Measurements from ENCODE around the gene SEC14L5. TPM values are rescaled to one million over a fixed set of nuclear protein-coding genes. Genes with fewer than 3 reads are reported as not detected.

SEC14L5 gene
- total RNA-seq, 1 experiment from 2014 or later, result not detected

- no peak for TF ChIP-seq CTCF (conservative IDR thresholded peaks at IDR 0.05; ENCODE audit: low read depth, low read length)
- TF ChIP-seq EZH2 (IDR thresholded peaks at IDR 0.05; ENCODE audit: low read length, unreplicated experiment), result no peak
- TF ChIP-seq EZH2phosphoT487 (IDR thresholded peaks at IDR 0.05; ENCODE audit: borderline replicate concordance, low read length), result no peak
- no TSS peak for BruUV-seq (replicated peaks)
- no peak overlapping the region for H3K4me2 ChIP-seq (ENCODE audit: low read length)
- ChIA-PET CTCF (no interaction called here), POLR2A (ENCODE audit: unreplicated experiment) (no interaction called here)
- no peak overlapping the region for H3K27ac ChIP-seq (ENCODE audit: low read length)
- H3K79me2 ChIP-seq (ENCODE audit: low read length), result no peaks in the 10 kb centered on the region
- H4K20me1 ChIP-seq (ENCODE audit: low read length), result no peaks in the 10 kb centered on the region
- peaks cover 4% of the 10 kb centered on the region for H3K4me1 ChIP-seq (ENCODE audit: insufficient read depth, low read length)
- H3K9me2 ChIP-seq (replicated peaks; ENCODE audit: low read length), result no peaks in the 10 kb centered on the region
- H2AFZ ChIP-seq (ENCODE audit: low read length), result no peak overlapping the region
- no peaks in the 10 kb centered on the region for H3F3A ChIP-seq (ENCODE audit: low read length, unreplicated experiment)
- H3K9me3 ChIP-seq (ENCODE audit: low read length), result no peaks in the 10 kb centered on the region
- no peaks in the 10 kb centered on the region for H3K36me3 ChIP-seq (ENCODE audit: low read depth, low read length)
- ATAC-seq, result no peak
- H3K9ac ChIP-seq (ENCODE audit: low read length), result no peak overlapping the region
- no peak overlapping the region for H3K4me3 ChIP-seq (ENCODE audit: low read length)
- H3K27me3 ChIP-seq (ENCODE audit: low read length), result no peaks in the 10 kb centered on the region
- intact Hi-C loops (cut with micrococcal nuclease), result loop anchor here (5.0 kb wide), 1 partner anchor 52 kb away; no protein-coding TSS in a partner anchor
- DNase-seq, result no peak
Observed at GRCh38 chr16:5019775-5020174, 61.6 kb downstream of the SEC14L5 start.

GRCh38 chr16:5020551-5020950, 62.4 kb downstream of the SEC14L5 start:
- ATAC-seq (no peak), DNase-seq (no peak)
- Histone ChIP-seq H3F3A (ENCODE audit: low read length, unreplicated experiment) (no peaks in the 10 kb centered on the region), H3K4me2 (ENCODE audit: low read length) (no peak overlapping the region), H2AFZ (ENCODE audit: low read length) (no peak overlapping the region), H3K9ac (ENCODE audit: low read length) (no peak overlapping the region), H3K27me3 (ENCODE audit: low read length) (no peaks in the 10 kb centered on the region), H3K79me2 (ENCODE audit: low read length) (no peaks in the 10 kb centered on the region), H3K27ac (ENCODE audit: low read length) (no peak overlapping the region), H3K9me2 (replicated peaks; ENCODE audit: low read length) (no peaks in the 10 kb centered on the region), H3K4me1 (ENCODE audit: insufficient read depth, low read length) (peaks cover 9% of the 10 kb centered on the region), H3K4me3 (ENCODE audit: low read length) (no peak overlapping the region), H3K9me3 (ENCODE audit: low read length) (no peaks in the 10 kb centered on the region), H4K20me1 (ENCODE audit: low read length) (no peaks in the 10 kb centered on the region), H3K36me3 (ENCODE audit: low read depth, low read length) (no peaks in the 10 kb centered on the region)
- ChIA-PET POLR2A (ENCODE audit: unreplicated experiment) (no interaction called here), CTCF (no interaction called here)
- intact Hi-C loops (cut with micrococcal nuclease), result loop anchor here (5.0 kb wide), 1 partner anchor 53 kb away; no protein-coding TSS in a partner anchor
- TF ChIP-seq EZH2 (IDR thresholded peaks at IDR 0.05; ENCODE audit: low read length, unreplicated experiment) (no peak), CTCF (conservative IDR thresholded peaks at IDR 0.05; ENCODE audit: low read depth, low read length) (no peak), EZH2phosphoT487 (IDR thresholded peaks at IDR 0.05; ENCODE audit: borderline replicate concordance, low read length) (no peak)
- no TSS peak for BruUV-seq (replicated peaks)

- DNase-seq, result no peak
- Histone ChIP-seq H3K79me2 (ENCODE audit: low read length) (no peaks in the 10 kb centered on the region), H3K4me2 (ENCODE audit: low read length) (no peak overlapping the region), H4K20me1 (ENCODE audit: low read length) (no peaks in the 10 kb centered on the region), H3F3A (ENCODE audit: low read length, unreplicated experiment) (no peaks in the 10 kb centered on the region), H3K4me3 (ENCODE audit: low read length) (no peak overlapping the region), H2AFZ (ENCODE audit: low read length) (no peak overlapping the region), H3K27me3 (ENCODE audit: low read length) (no peaks in the 10 kb centered on the region), H3K36me3 (ENCODE audit: low read depth, low read length) (no peaks in the 10 kb centered on the region), H3K4me1 (ENCODE audit: insufficient read depth, low read length) (peaks cover 9% of the 10 kb centered on the region), H3K9ac (ENCODE audit: low read length) (no peak overlapping the region), H3K9me2 (replicated peaks; ENCODE audit: low read length) (no peaks in the 10 kb centered on the region), H3K9me3 (ENCODE audit: low read length) (no peaks in the 10 kb centered on the region), H3K27ac (ENCODE audit: low read length) (no peak overlapping the region)
- intact Hi-C loops (cut with micrococcal nuclease), result loop anchor here (5.0 kb wide), 1 partner anchor 55 kb away; no protein-coding TSS in a partner anchor
- POLR2A ChIA-PET (ENCODE audit: unreplicated experiment), result no interaction called here
- BruUV-seq (replicated peaks), result no TSS peak
- no peak for ATAC-seq
- CTCF ChIA-PET, result no interaction called here
- TF ChIP-seq EZH2phosphoT487 (IDR thresholded peaks at IDR 0.05; ENCODE audit: borderline replicate concordance, low read length) (no peak), EZH2 (IDR thresholded peaks at IDR 0.05; ENCODE audit: low read length, unreplicated experiment) (no peak), CTCF (conservative IDR thresholded peaks at IDR 0.05; ENCODE audit: low read depth, low read length) (no peak)
Observed at GRCh38 chr16:5022521-5022920, 64.4 kb downstream of the SEC14L5 start.

Data from PC-3 (cell line).